HEK293T (cell line): Measurements from ENCODE around the gene CA11.

Experiments used
- CTCF ChIA-PET: fragments of 350-600 bp; formaldehyde crosslinking; extraction: SDS; loops from one replicate; lab custom pipeline; 2021; ENCODE audit warnings: antibody characterized with exemption, inconsistent platforms; lab: Yijun Ruan, JAX
- POLR2A ChIA-PET: fragments of 350-600 bp; formaldehyde crosslinking; extraction: SDS; loops from one replicate; lab custom pipeline; 2020; ENCODE audit warnings: antibody characterized with exemption, inconsistent platforms; lab: Yijun Ruan, JAX
- DNase-seq: peaks from one replicate; pipeline ENCODE4 v3.0.0; 2012; ENCODE audit warnings: mixed read lengths; ENCODE audit errors: extremely low spot score
- ARNT ChIP-seq: fragments of 450-650 bp; IDR thresholded peaks from 2 replicates; pipeline ENCODE4 v1.6.1; 2017; ENCODE audit warnings: mild to moderate bottlenecking
- BHLHE40 ChIP-seq: fragments of 450-650 bp; IDR thresholded peaks from 2 replicates; pipeline ENCODE4 v1.6.1; 2016; ENCODE audit warnings: mild to moderate bottlenecking, moderate library complexity, borderline replicate concordance
- CTBP1 ChIP-seq: fragments of 450-650 bp; IDR thresholded peaks from 2 replicates; pipeline ENCODE4 v1.6.1; 2016; ENCODE audit warnings: borderline replicate concordance
- ELF4 ChIP-seq: fragments of 450-650 bp; IDR thresholded peaks from 2 replicates; pipeline ENCODE4 v1.6.1; 2017; ENCODE audit warnings: antibody characterized with exemption
- FOXA1 ChIP-seq: fragments of 450-650 bp; IDR thresholded peaks from 2 replicates; pipeline ENCODE4 v1.6.1; 2016; ENCODE audit warnings: mild to moderate bottlenecking
- FOXK2 ChIP-seq: fragments of 450-650 bp; IDR thresholded peaks from 2 replicates; pipeline ENCODE4 v1.6.1; 2016; ENCODE audit warnings: mild to moderate bottlenecking
- FOXM1 ChIP-seq: fragments of 450-650 bp; IDR thresholded peaks from 2 replicates; pipeline ENCODE4 v1.6.1; 2017; ENCODE audit warnings: mild to moderate bottlenecking, borderline replicate concordance
- HDGF ChIP-seq: fragments of 450-650 bp; IDR thresholded peaks from 2 replicates; pipeline ENCODE4 v1.6.1; 2017; ENCODE audit warnings: antibody characterized with exemption, borderline replicate concordance
- L3MBTL2 ChIP-seq: fragments of 450-650 bp; conservative IDR thresholded peaks from 2 replicates; pipeline ENCODE4 v1.6.1; 2016; ENCODE audit warnings: mild to moderate bottlenecking
- LEF1 ChIP-seq: fragments of 450-650 bp; IDR thresholded peaks from 2 replicates; pipeline ENCODE4 v1.6.1; 2017; ENCODE audit warnings: mild to moderate bottlenecking, borderline replicate concordance
- NFRKB ChIP-seq: fragments of 450-650 bp; IDR thresholded peaks from 2 replicates; pipeline ENCODE4 v1.6.1; 2016; ENCODE audit warnings: mild to moderate bottlenecking, moderate library complexity
- PKNOX1 ChIP-seq: fragments of 450-650 bp; IDR thresholded peaks from 2 replicates; pipeline ENCODE4 v1.6.1; 2016
- SP1 ChIP-seq: fragments of 450-650 bp; IDR thresholded peaks from 2 replicates; pipeline ENCODE4 v1.6.1; 2017
- SUZ12 ChIP-seq: fragments of 450-650 bp; IDR thresholded peaks from 2 replicates; pipeline ENCODE4 v1.6.1; 2016; ENCODE audit warnings: mild to moderate bottlenecking
- TARDBP ChIP-seq: fragments of 450-650 bp; IDR thresholded peaks from 2 replicates; pipeline ENCODE4 v1.6.1; 2016
- ZNF384 ChIP-seq: fragments of 450-650 bp; IDR thresholded peaks from 2 replicates; pipeline ENCODE4 v1.6.1; 2016

Gene CA11

GRCh38 chr19:48595171-48595570, 50.8 kb downstream of the CA11 start:
- TF ChIP-seq ZNF384 (no peak), CTBP1 (no peak), PKNOX1 (no peak), SP1 (no peak), SUZ12 (no peak), NFRKB (no peak), FOXM1 (no peak), BHLHE40 (no peak), FOXA1 (no peak), FOXK2 (no peak), TARDBP (no peak), LEF1 (no peak), ARNT (no peak)
- POLR2A ChIA-PET, result interaction anchor here (1.1 kb wide), 1 partner anchor 24 kb away, joined by 3 read pairs; the partner anchor contains the start of genes RPL18 and SPHK2
- no peak for DNase-seq
- CTCF ChIA-PET, result no interaction called here

- no peak for DNase-seq
- no peak for TF ChIP-seq PKNOX1
- TF ChIP-seq LEF1, result no peak
- TF ChIP-seq NFRKB, result no peak
- TF ChIP-seq ELF4, result no peak
- TF ChIP-seq HDGF, result no peak
- TF ChIP-seq TARDBP, result no peak
- TF ChIP-seq SUZ12, result no peak
- no peak for TF ChIP-seq FOXA1
- TF ChIP-seq L3MBTL2, result no peak
- no peak for TF ChIP-seq BHLHE40
- TF ChIP-seq FOXM1, result no peak
- ChIA-PET POLR2A (interaction anchor here (1.0 kb wide), 1 partner anchor 28 kb away, joined by 3 read pairs; the partner anchor contains the start of genes RPL18 and SPHK2), CTCF (interaction anchor here (0.7 to 1.1 kb wide), 2 partner anchors 16 to 27 kb away, joined by 3 to 4 read pairs; partner anchors contain the start of gene SPACA4)
These were observed 55.0 kb downstream of the CA11 start for GRCh38 chr19:48591021-48591420.

- DNase-seq, result peak; percentile 90
- TF ChIP-seq ZNF384 (peak; percentile 38; the same call in 1 of the 2 replicates), FOXA1 (no peak), TARDBP (0 out of 2 replicates have a peak, but pooled peaks have one; percentile 31), FOXK2 (no peak), PKNOX1 (0 out of 2 replicates have a peak, but pooled peaks have one; percentile 34), FOXM1 (peak; percentile 72; the same call in 1 of the 2 replicates), SUZ12 (no peak), LEF1 (no peak), ARNT (no peak), BHLHE40 (no peak), ELF4 (no peak), HDGF (no peak), SP1 (no peak), NFRKB (no peak), L3MBTL2 (peak; percentile 86), CTBP1 (peak; percentile 34; the same call in 1 of the 2 replicates)
- POLR2A ChIA-PET, result interaction anchor here (1.4 to 1.5 kb wide), 3 partner anchors 30 to 80 kb away, joined by 5 to 6 read pairs (median 5); partner anchors contain the start of genes RPL18 and SPHK2
These were observed 57.2 kb downstream of the CA11 start for GRCh38 chr19:48588670-48589401.

More at GRCh38 chr19:48588670-48589401, 57.2 kb downstream of the CA11 start:
- CTCF ChIA-PET, result interaction anchor here (0.6 to 1.5 kb wide), 9 partner anchors 12 to 267 kb away, joined by 3 to 7 read pairs (median 5); partner anchors contain the start of gene CA11
